ENCODE data around the gene AKNAD1.

GRCh38 chr1:108861566-108861965 lies 4.7 kb upstream of the AKNAD1 start:
- TF ChIP-seq, protein P1, sequence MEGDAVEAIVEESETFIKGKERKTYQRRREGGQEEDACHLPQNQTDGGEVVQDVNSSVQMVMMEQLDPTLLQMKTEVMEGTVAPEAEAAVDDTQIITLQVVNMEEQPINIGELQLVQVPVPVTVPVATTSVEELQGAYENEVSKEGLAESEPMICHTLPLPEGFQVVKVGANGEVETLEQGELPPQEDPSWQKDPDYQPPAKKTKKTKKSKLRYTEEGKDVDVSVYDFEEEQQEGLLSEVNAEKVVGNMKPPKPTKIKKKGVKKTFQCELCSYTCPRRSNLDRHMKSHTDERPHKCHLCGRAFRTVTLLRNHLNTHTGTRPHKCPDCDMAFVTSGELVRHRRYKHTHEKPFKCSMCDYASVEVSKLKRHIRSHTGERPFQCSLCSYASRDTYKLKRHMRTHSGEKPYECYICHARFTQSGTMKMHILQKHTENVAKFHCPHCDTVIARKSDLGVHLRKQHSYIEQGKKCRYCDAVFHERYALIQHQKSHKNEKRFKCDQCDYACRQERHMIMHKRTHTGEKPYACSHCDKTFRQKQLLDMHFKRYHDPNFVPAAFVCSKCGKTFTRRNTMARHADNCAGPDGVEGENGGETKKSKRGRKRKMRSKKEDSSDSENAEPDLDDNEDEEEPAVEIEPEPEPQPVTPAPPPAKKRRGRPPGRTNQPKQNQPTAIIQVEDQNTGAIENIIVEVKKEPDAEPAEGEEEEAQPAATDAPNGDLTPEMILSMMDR (conservative IDR thresholded peaks at IDR 0.05; ENCODE audit: low read depth, low read length), result no peak
- TF ChIP-seq EZH2 (IDR thresholded peaks at IDR 0.05; ENCODE audit: borderline replicate concordance, low read depth, low read length, poor library complexity, severe bottlenecking), result no peak
